T-helper 17 cell (primary cell): ENCODE measurements around the gene EFNB3. TPM values are rescaled to one million over a fixed set of nuclear protein-coding genes. Genes with fewer than 3 reads are reported as not detected.

ENCODE experiments used
- ATAC-seq: fragments of 150-1000 bp; cut with Tn5 transposase; 2 replicates; pipeline ENCODE4 v1.10.0; 2021; ENCODE audit warnings: mild to moderate bottlenecking, moderate library complexity
- DNase-seq, 3 donors: peaks; one replicate each; pipeline versions ENCODE4 v3.0.0 to v3.0.0-alpha.2; 2020 to 2021
- H3K9me3 ChIP-seq: one replicate; pipeline ENCODE4 v1.7.0; 2013; ENCODE audit warnings: low read length, mild to moderate bottlenecking; ENCODE audit not compliant: control insufficient read depth, poor library complexity, severe bottlenecking
- H3K27ac Mint-ChIP-seq: one replicate; pipeline ENCODE4 v1.8.0; 2022; ENCODE audit warnings: mild to moderate bottlenecking, moderate library complexity, mixed read lengths
- H3K27me3 Mint-ChIP-seq: one replicate; pipeline ENCODE4 v1.8.0; 2022; ENCODE audit warnings: mixed read lengths
- H3K36me3 Mint-ChIP-seq: one replicate; pipeline ENCODE4 v1.8.0; 2022; ENCODE audit warnings: low read depth, mixed read lengths
- H3K4me1 Mint-ChIP-seq: one replicate; pipeline ENCODE4 v1.8.0; 2022; ENCODE audit warnings: mild to moderate bottlenecking, mixed read lengths
- H3K4me3 Mint-ChIP-seq: one replicate; pipeline ENCODE4 v1.8.0; 2022; ENCODE audit warnings: mild to moderate bottlenecking, moderate library complexity, mixed read lengths
- total RNA-seq, 4 donors: library from RNA in 2 of 4; stranded (reverse) in 2 of 4; gene quantifications; one replicate each; pipeline ENCODE4 v1.2.3 and lab custom pipeline; 2022 to 2026

The EFNB3 gene
- total RNA-seq, 2 donors from 2014 or later = not detected

DNA sequence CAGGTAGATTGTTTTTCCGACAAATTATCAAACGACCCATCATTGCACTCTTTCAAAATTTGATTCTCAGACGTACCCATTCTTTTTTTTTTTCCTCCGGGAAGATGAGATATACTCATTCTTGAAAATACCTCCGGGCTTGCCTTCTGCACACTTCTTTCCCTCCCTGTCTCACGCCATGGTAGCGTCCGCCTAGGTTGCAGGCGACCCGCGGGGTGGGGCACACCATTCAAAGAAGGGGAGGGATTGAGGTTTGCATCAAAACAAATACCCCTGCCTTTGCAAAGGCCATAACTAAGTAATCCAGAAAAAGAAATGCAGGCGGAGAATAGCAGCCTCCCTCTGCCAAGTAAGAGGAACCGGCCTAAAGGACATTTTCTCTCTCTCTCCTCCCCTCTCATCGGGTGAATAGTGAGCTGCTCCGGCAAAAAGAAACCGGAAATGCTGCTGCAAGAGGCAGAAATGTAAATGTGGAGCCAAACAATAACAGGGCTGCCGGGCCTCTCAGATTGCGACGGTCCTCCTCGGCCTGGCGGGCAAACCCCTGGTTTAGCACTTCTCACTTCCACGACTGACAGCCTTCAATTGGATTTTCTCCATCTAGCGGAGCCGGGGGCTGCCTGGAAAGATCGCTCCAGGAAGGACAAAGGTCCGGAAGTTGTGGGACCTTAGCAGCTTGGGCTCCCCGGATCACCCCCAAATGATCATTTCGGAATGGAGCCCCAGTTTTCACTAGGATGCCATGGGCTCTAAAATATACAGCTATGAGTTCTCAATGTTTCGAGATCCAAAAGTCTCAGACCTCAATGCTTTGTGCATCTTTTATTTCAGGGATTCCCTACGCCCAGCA is 18.6 kb upstream of the EFNB3 start:
- peak; percentile 52 for ATAC-seq
- Mint-ChIP-seq H3K27ac (peak overlapping the region; percentile 100), H3K36me3 (peaks cover 7% of the 10 kb centered on the region), H3K27me3 (no peaks in the 10 kb centered on the region), H3K4me3 (peak overlapping the region; percentile 97), H3K4me1 (peaks cover 37% of the 10 kb centered on the region)
- DNase-seq = peak; percentile 61 to 69 (median 64)
- no peaks in the 10 kb centered on the region for H3K9me3 ChIP-seq

GRCh38 chr17:7687072-7687907 is 17.7 kb upstream of the EFNB3 start, which contains the start of gene TP53:
TP53 (minus strand) TSS chr17:7687490; CDS start chr17:7676594, 10,896 bp downstream.
- Mint-ChIP-seq H3K4me3 (peak within 1 kb of the TSS; percentile 97), H3K27ac (peak within 1 kb of the TSS; percentile 100), H3K4me1 (peaks cover 37% of the 10 kb centered on the region), H3K27me3 (no peaks in the 10 kb centered on the region), H3K36me3 (peaks cover 7% of the 10 kb centered on the region)
- ATAC-seq (peak; percentile 60), DNase-seq (peak; percentile 71 to 79 (median 76))
- no peaks in the 10 kb centered on the region for H3K9me3 ChIP-seq

DNA sequence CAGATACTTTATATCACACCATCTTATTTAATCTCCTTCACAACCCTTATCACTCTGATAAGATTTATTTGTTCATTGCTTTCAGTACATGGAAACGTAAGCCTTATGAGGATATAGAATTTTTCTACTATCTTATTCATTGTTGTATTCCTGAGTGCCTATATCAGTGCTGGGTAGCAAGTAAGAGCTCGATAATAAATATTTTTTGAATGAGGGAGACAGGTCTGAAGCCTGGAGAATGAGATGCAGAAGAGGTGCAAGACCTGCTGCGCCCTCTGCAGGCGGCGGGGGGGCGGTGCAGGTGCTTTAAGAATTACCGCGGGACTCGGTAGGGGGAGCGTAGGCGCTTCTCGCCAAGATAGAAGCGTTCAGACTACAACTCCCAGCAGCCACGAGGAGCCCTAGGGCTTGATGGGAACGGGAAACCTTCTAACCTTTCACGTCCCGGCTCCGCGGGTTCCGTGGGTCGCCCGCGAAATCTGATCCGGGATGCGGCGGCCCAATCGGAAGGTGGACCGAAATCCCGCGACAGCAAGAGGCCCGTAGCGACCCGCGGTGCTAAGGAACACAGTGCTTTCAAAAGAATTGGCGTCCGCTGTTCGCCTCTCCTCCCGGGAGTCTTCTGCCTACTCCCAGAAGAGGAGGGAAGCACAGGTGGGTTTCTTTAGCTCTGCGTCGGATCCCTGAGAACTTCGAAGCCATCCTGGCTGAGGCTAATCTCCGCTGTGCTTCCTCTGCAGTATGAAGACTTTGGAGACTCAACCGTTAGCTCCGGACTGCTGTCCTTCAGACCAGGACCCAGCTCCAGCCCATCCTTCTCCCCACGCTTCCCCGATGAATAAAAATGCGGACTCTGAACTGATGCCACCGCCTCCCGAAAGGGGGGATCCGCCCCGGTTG is 16.8 kb upstream of the EFNB3 start, which contains the start of gene WRAP53:
TSS of gene WRAP53 (plus strand) at position 570 of the 900 bp plus-strand sequence. CDS start at position 742, 172 bp downstream.
- H3K36me3 Mint-ChIP-seq = peaks cover 10% of the 10 kb centered on the region
- peaks cover 37% of the 10 kb centered on the region for H3K4me1 Mint-ChIP-seq
- H3K4me3 Mint-ChIP-seq = peak within 1 kb of the TSS; percentile 97
- peak within 1 kb of the TSS; percentile 100 for H3K27ac Mint-ChIP-seq
- H3K27me3 Mint-ChIP-seq = no peaks in the 10 kb centered on the region
- ATAC-seq (peak; percentile 84), DNase-seq (peak; percentile 83 to 97 (median 90))
- H3K9me3 ChIP-seq = no peaks in the 10 kb centered on the region

GRCh38 chr17:7688808-7689316 is 16.1 kb upstream of the EFNB3 start:
- Mint-ChIP-seq H3K4me3 (peak overlapping the region; percentile 97), H3K27ac (peak overlapping the region; percentile 100), H3K4me1 (peaks cover 33% of the 10 kb centered on the region), H3K27me3 (no peaks in the 10 kb centered on the region), H3K36me3 (peaks cover 13% of the 10 kb centered on the region)
- no peak for DNase-seq
- ATAC-seq = no peak
- no peaks in the 10 kb centered on the region for H3K9me3 ChIP-seq

DNA sequence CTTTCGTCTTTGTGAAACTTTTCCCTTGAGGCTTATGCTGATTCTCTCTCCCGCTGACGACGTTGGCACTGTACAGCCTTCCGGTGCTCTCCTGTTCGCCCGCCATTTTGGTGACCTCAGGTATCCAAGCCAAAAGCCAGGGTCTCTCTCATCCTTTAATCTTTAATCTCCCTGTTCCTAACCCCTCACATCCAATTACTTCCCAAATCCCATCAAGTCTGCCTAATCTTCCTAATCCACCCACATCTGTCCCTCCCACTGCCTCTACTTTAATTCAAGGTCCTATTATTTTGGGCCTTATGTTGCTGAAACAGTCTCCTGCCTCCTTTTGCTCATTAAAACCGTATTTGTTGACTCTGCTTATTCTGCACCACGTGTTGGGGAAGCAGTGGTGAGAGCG is 9.4 kb upstream of the EFNB3 start:
- DNase-seq = no peak
- H3K9me3 ChIP-seq = no peaks in the 10 kb centered on the region
- Mint-ChIP-seq H3K27ac (no peak overlapping the region), H3K36me3 (peaks cover 22% of the 10 kb centered on the region), H3K4me1 (peaks cover 2% of the 10 kb centered on the region), H3K4me3 (no peak overlapping the region), H3K27me3 (peaks cover 7% of the 10 kb centered on the region)
- ATAC-seq = no peak

DNA sequence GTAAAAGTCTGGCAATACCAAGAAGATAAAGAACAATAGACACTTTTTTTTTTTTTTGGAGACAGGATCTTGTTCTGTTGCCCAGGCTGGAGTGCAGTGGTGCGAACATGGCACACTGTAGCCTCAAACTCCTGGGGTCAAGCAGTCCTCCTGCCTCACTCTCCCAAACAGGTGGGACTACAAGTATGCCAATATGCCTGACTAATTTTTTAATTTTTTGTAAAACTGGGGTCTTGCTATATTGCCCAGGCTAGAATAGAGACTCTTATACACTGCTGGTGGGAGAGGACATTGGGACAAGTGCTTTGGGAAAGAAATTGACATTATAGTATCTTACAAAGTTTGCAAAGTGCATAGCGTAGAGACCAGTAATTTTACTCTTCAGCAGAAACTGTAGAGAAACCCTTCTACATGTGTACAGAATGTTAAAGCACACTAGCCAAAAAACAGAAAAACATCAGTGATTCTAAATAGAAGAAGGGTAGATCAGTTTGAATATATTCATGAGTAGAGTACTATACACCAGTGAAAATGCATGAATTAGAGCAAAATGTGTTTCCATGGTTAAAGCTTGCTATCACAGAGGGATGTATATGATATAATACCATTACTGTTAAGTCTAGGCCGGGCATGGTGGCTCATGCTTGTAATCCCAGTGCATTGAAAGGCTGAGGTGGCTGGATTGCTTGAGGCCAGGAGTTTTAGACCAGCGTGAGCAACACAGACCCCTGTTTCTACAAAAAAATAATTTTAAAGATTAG is 7.0 kb upstream of the EFNB3 start:
- Mint-ChIP-seq H3K36me3 (peaks cover 28% of the 10 kb centered on the region), H3K27ac (no peak overlapping the region), H3K27me3 (peaks cover 19% of the 10 kb centered on the region), H3K4me3 (no peak overlapping the region), H3K4me1 (peaks cover 2% of the 10 kb centered on the region)
- no peaks in the 10 kb centered on the region for H3K9me3 ChIP-seq
- DNase-seq = no peak
- no peak for ATAC-seq

DNA sequence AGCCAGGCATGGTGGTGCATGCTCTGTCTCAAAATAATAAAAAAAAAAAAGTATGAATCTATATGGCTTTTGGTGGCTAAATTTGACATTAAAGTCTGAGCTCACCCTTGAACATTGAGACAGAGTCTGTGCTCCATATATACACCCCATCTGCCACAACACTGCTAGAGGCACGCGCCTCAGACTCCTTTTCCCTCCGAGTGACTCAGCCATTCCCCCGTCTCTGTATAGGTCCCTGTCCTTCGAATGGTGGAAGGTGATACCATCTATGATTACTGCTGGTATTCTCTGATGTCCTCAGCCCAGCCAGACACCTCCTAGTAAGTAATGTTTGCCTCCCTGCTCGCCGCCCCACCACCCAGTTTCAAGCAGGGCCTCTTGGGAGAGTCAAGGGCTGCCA is 4.5 kb upstream of the EFNB3 start:
- H3K27ac Mint-ChIP-seq = no peak overlapping the region
- H3K4me1 Mint-ChIP-seq = peaks cover 8% of the 10 kb centered on the region
- peaks cover 35% of the 10 kb centered on the region for H3K27me3 Mint-ChIP-seq
- H3K4me3 Mint-ChIP-seq = no peak overlapping the region
- no peak for ATAC-seq
- H3K9me3 ChIP-seq = no peaks in the 10 kb centered on the region
- H3K36me3 Mint-ChIP-seq = peaks cover 23% of the 10 kb centered on the region
- DNase-seq = no peak

- H3K36me3 Mint-ChIP-seq = peaks cover 18% of the 10 kb centered on the region
- DNase-seq (no peak), ATAC-seq (no peak)
- no peak overlapping the region for H3K4me3 Mint-ChIP-seq
- H3K27ac Mint-ChIP-seq = no peak overlapping the region
- H3K9me3 ChIP-seq = no peaks in the 10 kb centered on the region
- H3K4me1 Mint-ChIP-seq = peaks cover 15% of the 10 kb centered on the region
- peaks cover 43% of the 10 kb centered on the region for H3K27me3 Mint-ChIP-seq
These were observed 3.3 kb upstream of the EFNB3 start for GRCh38 chr17:7701681-7702080.

- DNase-seq = no peak
- Mint-ChIP-seq H3K36me3 (peaks cover 18% of the 10 kb centered on the region), H3K27ac (no peak overlapping the region), H3K4me1 (peaks cover 15% of the 10 kb centered on the region), H3K4me3 (no peak overlapping the region), H3K27me3 (peaks cover 54% of the 10 kb centered on the region)
- ATAC-seq = no peak
- no peaks in the 10 kb centered on the region for H3K9me3 ChIP-seq
These were observed 2.2 kb upstream of the EFNB3 start for GRCh38 chr17:7702776-7703175.

DNA sequence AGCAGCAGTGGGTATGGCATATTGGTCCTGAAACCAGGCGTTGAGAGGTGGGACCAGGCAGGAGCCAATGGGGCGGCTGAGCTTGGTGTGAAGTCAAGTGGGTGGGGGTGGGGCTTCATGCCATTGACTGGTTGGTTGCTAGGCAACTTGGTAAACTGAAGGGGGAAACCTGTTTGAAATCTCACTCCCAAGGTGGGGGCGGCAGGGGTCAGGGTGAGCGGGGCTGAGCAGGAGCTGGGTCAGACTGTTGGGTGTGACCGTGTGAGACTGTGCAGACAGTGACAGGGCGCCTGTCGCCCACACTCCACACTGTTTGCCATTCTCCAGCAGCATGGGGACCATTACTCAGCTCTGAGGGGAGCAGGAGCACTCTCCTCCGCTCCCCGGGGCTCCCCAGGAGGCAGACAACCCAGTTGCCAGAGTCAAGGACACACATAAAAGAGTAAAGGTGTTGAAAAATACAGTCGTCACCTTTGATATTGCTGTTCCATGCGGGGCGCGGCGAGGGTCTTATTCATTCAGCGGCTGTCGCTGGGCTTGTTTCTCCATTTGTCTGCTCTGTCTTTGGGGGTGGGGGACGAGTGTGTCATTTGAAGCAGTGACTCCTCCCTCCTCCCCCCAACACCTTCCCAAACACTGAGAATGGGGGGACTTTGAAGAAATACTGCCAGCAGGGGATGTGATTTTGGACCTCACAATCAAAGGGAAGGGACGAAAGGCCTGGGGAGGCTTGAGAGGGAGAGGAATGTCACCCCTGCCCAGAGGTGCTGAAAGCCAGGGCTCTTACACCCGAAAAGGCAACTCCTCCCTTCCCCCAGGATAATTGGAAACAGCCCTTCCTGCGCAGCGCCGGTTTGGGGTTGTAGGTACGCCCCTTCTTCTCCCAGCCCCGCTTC is 1.2 kb upstream of the EFNB3 start:
- Mint-ChIP-seq H3K27me3 (peaks cover 62% of the 10 kb centered on the region), H3K27ac (no peak overlapping the region), H3K36me3 (peaks cover 18% of the 10 kb centered on the region), H3K4me3 (peak overlapping the region; percentile 82), H3K4me1 (peaks cover 15% of the 10 kb centered on the region)
- DNase-seq (no peak), ATAC-seq (peak; percentile 52)
- no peaks in the 10 kb centered on the region for H3K9me3 ChIP-seq
